Sciatic nerve (tissue), 2 donors: ENCODE data around the gene RFX4. TPM values are rescaled to one million over a fixed set of nuclear protein-coding genes. Genes with fewer than 3 reads are reported as not detected.
A peak's percentile ranks its signal among the peaks of the same experiment; 100 is the strongest.

Source experiments
- ATAC-seq: fragments of 200-7000 bp; cut with Tn5 transposase; one replicate; pipeline ENCODE4 v1.9.1; 2020; ENCODE audit warnings: mild to moderate bottlenecking, moderate library complexity
- DNase-seq: peaks from one replicate; pipeline ENCODE4 v3.0.0-alpha.2; 2020; ENCODE audit warnings: low spot score
- intact Hi-C: fragments of 100-400 bp; cut with DNase I; formaldehyde crosslinking; loops from one replicate; pipeline ENCODE4 v1.14.2; 2022
- total RNA-seq: library from RNA; stranded (reverse); fragmentation: NEBNext Ultra II Directional; extraction: Animal tissue kit (Norgen Biotek cat#: 25700); gene quantifications from one replicate; pipeline ENCODE4 v1.2.1, GENCODE V29; 2021
- donor health status: DM: no; HTN: no; CAD: no.
- donor health status: DM: no; HTN: no; CAD: no.

Gene RFX4
- total RNA-seq, 1 donor from 2014 or later, result not detected

GRCh38 chr12:106771425-106771824, 188.6 kb downstream of the RFX4 start:
- DNase-seq, result no peak
- ATAC-seq, result no peak
- intact Hi-C loops, result no loop called here

GRCh38 chr12:106773286-106774004, 190.6 kb downstream of the RFX4 start:
- DNase-seq (no peak), ATAC-seq (no peak)

GRCh38 chr12:106774005-106774807, 191.4 kb downstream of the RFX4 start, which contains the start of gene RIC8B:
Gene RIC8B (plus strand): TSS chr12:106774682. CDS start chr12:106774746, 64 bp downstream.
- intact Hi-C loops, result no loop called here
- ATAC-seq (peak; percentile 97), DNase-seq (peak; percentile 98)

More at GRCh38 chr12:106773286-106774004, 190.6 kb downstream of the RFX4 start:
- intact Hi-C loops, result no loop called here

GRCh38 chr12:106774808-106775524, 192.2 kb downstream of the RFX4 start:
- no peak for DNase-seq
- no peak for ATAC-seq
- intact Hi-C loops, result no loop called here

GRCh38 chr12:106776897-106777296, 194.1 kb downstream of the RFX4 start:
- ATAC-seq (no peak), DNase-seq (no peak)
- intact Hi-C loops, result no loop called here

GRCh38 chr12:106780010-106780631, 197.3 kb downstream of the RFX4 start:
- no peak for DNase-seq
- intact Hi-C loops, result no loop called here
- no peak for ATAC-seq

- intact Hi-C loops, result no loop called here
- ATAC-seq (peak; percentile 41), DNase-seq (no peak)
These were observed 199.8 kb downstream of the RFX4 start for GRCh38 chr12:106782619-106783018.

GRCh38 chr12:106783515-106783914, 200.7 kb downstream of the RFX4 start:
- DNase-seq, result no peak
- intact Hi-C loops, result no loop called here
- ATAC-seq, result no peak

- no peak for ATAC-seq
- DNase-seq, result no peak
- intact Hi-C loops, result no loop called here
These were observed 207.2 kb downstream of the RFX4 start for GRCh38 chr12:106790020-106790419.

- no peak for DNase-seq
- no peak for ATAC-seq
- intact Hi-C loops, result no loop called here
These were observed 208.7 kb downstream of the RFX4 start for GRCh38 chr12:106791531-106791930.

- DNase-seq (no peak), ATAC-seq (no peak)
- intact Hi-C loops, result no loop called here
These were observed 211.6 kb downstream of the RFX4 start for GRCh38 chr12:106794369-106794768.

- intact Hi-C loops, result no loop called here
- ATAC-seq, result no peak
- no peak for DNase-seq
These were observed 218.4 kb downstream of the RFX4 start for GRCh38 chr12:106801167-106801708.

GRCh38 chr12:106801830-106802533, 219.2 kb downstream of the RFX4 start:
- ATAC-seq (no peak), DNase-seq (no peak)
- intact Hi-C loops, result no loop called here

- intact Hi-C loops, result no loop called here
- no peak for DNase-seq
- ATAC-seq, result no peak
These were observed 221.9 kb downstream of the RFX4 start for GRCh38 chr12:106804668-106805067.

Other genes starting within 250 kb of the RFX4 start
- 6.1 TPM for gene POLR3B, start 225.3 kb upstream of the RFX4 start, total RNA-seq
- 28.8 TPM for gene RIC8B, start 191.7 kb downstream of the RFX4 start, total RNA-seq